ENCODE results near the gene ADGRD1. TPM values are rescaled to one million over a fixed set of nuclear protein-coding genes. Genes with fewer than 3 reads are reported as not detected.
"Not testable (repeated sequence)": the region's sequence is repeated elsewhere in the genome, so short reads cannot be mapped to it uniquely, and the experiment has no call there.

The ADGRD1 gene
- total RNA-seq, 1 donor from 2014 or later = 0.47 TPM

DNA sequence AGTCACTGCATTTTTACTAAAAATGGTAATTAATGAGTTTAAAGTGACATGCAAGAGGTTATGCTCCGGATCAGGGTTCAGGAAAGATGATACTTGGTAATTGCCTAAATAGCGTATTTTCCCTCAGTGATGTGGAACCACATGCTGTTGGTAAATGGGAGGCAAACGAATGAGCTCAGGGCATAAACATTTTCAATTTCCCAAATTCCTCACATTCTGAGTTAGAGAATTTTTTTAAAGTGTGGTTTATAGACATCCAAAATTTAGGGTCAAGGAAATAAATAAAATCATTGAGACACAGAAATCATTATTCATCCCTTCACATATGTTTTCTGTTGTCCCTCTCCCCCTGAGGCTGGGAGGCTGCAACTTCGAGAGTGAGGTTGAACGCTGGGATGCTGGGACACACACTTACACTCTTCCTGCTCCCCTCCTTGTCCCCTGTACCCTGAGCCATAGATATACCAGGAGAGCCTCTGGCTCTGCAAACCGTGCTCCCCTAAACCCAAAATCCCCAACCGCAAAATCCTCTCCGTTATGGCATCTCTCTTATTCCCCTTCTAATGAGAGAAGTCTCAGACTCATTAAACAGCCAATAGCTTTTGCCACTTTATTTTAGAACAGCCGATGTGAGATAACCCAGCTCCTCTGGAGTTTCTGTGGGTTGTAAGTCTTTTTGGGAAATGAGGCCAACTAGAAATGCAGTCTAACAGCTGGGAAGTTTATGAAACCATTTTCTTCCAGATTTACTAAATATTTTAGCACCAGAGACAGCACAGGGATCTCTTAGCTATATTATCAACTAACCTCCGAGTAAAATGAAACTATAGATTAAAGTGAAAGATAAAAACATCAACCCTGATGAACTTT is 21.4 kb upstream of the ADGRD1 start:
- Mint-ChIP-seq H3K4me1 (no peaks in the 10 kb centered on the region), H3K9me3 (peaks cover 5% of the 10 kb centered on the region), H3K27ac (no peak overlapping the region), H3K4me3 (no peak overlapping the region), H3K27me3 (peaks cover 22% of the 10 kb centered on the region), H3K36me3 (ENCODE audit: low read depth) (no peaks in the 10 kb centered on the region)
- TF ChIP-seq, protein P1, sequence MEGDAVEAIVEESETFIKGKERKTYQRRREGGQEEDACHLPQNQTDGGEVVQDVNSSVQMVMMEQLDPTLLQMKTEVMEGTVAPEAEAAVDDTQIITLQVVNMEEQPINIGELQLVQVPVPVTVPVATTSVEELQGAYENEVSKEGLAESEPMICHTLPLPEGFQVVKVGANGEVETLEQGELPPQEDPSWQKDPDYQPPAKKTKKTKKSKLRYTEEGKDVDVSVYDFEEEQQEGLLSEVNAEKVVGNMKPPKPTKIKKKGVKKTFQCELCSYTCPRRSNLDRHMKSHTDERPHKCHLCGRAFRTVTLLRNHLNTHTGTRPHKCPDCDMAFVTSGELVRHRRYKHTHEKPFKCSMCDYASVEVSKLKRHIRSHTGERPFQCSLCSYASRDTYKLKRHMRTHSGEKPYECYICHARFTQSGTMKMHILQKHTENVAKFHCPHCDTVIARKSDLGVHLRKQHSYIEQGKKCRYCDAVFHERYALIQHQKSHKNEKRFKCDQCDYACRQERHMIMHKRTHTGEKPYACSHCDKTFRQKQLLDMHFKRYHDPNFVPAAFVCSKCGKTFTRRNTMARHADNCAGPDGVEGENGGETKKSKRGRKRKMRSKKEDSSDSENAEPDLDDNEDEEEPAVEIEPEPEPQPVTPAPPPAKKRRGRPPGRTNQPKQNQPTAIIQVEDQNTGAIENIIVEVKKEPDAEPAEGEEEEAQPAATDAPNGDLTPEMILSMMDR (IDR thresholded peaks at IDR 0.05) = no peak
- ATAC-seq (ENCODE audit: low read depth) (no peak), DNase-seq (no peak)
- intact Hi-C loops (cut with micrococcal nuclease) = no loop called here
- POLR2A ChIA-PET = no interaction called here
- CTCF ChIA-PET = no interaction called here

DNA sequence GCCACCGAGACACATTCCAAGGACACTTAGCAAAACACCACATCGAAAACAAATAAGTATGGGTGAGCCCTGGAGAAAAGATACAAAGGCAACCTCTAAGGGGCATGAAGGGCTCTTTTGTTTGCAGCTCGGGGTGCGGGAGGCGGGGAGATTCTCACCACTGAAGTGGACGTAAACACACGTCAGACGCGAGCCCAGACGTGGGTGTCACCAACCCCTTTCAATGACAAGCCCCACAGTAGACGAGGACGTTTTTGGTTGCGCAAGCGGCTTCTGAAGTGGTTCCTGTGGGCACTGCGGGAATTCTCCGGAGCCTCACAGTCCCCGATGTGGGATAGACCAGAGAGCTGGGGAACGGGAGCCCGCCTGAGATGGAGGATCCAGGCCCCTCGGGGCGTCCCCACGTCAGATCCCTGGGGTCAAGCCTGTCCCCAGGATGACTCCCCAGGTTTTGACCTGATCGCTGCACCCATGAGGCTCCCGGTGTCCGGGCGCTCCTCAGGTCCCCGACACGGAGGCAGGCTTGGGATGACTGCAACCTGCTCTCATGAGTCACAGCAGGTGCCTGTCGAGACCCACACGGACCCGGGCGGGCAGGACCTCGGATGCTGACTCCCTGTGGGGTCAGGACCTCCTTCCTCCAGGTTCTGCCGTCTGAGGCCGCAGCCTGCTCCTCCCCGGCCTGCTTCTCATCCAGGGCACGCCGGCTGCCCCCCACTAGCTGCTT is 20.3 kb upstream of the ADGRD1 start:
- intact Hi-C loops (cut with micrococcal nuclease) = no loop called here
- Mint-ChIP-seq H3K4me3 (no peak overlapping the region), H3K9me3 (peaks cover 5% of the 10 kb centered on the region), H3K36me3 (ENCODE audit: low read depth) (no peaks in the 10 kb centered on the region), H3K27ac (no peak overlapping the region), H3K27me3 (peaks cover 20% of the 10 kb centered on the region), H3K4me1 (no peaks in the 10 kb centered on the region)
- TF ChIP-seq, protein P1 (IDR thresholded peaks at IDR 0.05) = no peak
- CTCF ChIA-PET = no interaction called here
- DNase-seq (no peak), ATAC-seq (ENCODE audit: low read depth) (no peak)
- POLR2A ChIA-PET = no interaction called here

DNA sequence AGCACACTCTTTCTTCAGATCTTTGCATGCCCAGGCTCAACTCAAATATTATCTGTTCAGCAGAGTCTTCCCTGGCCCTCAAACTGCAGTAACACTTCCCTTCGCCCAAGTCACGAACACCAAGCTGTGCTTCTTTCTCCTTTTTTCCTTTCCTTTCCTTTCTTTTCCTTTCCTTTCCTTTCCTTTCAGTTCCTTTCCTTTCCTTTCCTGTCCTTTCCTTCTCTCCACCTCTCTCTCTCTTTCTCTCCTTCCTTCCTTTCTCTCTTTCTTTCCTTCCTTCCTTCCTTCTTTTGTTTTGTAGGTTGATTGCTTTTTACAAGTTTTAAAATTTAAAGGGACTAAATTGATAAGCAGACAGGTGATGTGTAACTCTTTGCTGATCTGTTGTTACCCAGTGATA is 19.0 kb upstream of the ADGRD1 start:
- Mint-ChIP-seq H3K36me3 (ENCODE audit: low read depth) (no peaks in the 10 kb centered on the region), H3K27ac (no peak overlapping the region), H3K4me3 (no peak overlapping the region), H3K4me1 (no peaks in the 10 kb centered on the region), H3K9me3 (peaks cover 7% of the 10 kb centered on the region), H3K27me3 (peaks cover 11% of the 10 kb centered on the region)
- ChIA-PET CTCF (no interaction called here), POLR2A (no interaction called here)
- TF ChIP-seq, protein P1 (IDR thresholded peaks at IDR 0.05) = no peak
- intact Hi-C loops (cut with micrococcal nuclease) = no loop called here
- ATAC-seq (ENCODE audit: low read depth) (no peak), DNase-seq (no peak)

DNA sequence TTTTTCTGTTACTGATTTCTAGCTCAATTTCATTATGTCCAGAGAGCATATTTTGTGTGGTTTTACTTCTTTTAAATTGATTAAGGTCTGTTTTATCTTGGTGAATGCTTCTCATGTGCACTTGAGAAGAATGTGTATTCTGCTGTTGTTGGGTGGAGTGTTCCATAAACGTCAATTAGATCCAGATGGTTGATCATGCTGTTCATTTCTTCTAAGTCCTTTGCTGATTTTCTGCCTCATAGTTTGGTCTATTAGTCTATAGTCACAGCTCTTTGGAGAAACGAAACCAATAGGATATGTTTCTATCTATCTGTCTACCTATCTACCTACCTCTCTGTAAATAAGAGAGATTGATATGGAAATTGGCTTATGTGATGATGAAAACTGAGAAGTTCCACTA is 17.1 kb upstream of the ADGRD1 start:
- Mint-ChIP-seq H3K27me3 (peaks cover 4% of the 10 kb centered on the region), H3K27ac (no peak overlapping the region), H3K4me3 (no peak overlapping the region), H3K4me1 (no peaks in the 10 kb centered on the region), H3K9me3 (peaks cover 15% of the 10 kb centered on the region), H3K36me3 (ENCODE audit: low read depth) (no peaks in the 10 kb centered on the region)
- ChIA-PET CTCF (no interaction called here), POLR2A (no interaction called here)
- intact Hi-C loops (cut with micrococcal nuclease) = no loop called here
- TF ChIP-seq, protein P1 (IDR thresholded peaks at IDR 0.05) = no peak
- DNase-seq (no peak), ATAC-seq (ENCODE audit: low read depth) (no peak)

DNA sequence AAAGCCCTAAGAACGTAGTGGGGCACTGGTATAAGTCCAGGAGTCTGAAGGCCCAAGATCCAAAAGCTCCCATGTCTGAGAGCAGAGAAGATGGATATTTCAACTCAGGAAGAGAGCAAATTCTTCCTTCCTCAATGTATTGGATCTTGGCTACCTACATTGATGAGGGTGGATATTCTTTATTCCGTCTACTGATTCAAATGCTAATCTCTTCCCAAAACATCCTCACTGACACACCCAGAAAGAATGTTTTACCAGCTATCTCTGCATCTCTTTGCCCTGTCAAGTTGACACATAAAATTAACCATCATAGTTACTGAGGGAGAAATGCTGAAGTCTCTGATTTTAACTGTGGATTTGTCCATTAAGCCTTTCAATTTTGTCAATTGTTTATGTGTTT is 16.6 kb upstream of the ADGRD1 start:
- Mint-ChIP-seq H3K4me1 (no peaks in the 10 kb centered on the region), H3K27ac (no peak overlapping the region), H3K36me3 (ENCODE audit: low read depth) (no peaks in the 10 kb centered on the region), H3K27me3 (peaks cover 4% of the 10 kb centered on the region), H3K4me3 (no peak overlapping the region), H3K9me3 (peaks cover 17% of the 10 kb centered on the region)
- no peak for ATAC-seq (ENCODE audit: low read depth)
- TF ChIP-seq, protein P1 (IDR thresholded peaks at IDR 0.05) = no peak
- POLR2A ChIA-PET = no interaction called here
- no peak for DNase-seq
- CTCF ChIA-PET = no interaction called here
- intact Hi-C loops (cut with micrococcal nuclease) = no loop called here

DNA sequence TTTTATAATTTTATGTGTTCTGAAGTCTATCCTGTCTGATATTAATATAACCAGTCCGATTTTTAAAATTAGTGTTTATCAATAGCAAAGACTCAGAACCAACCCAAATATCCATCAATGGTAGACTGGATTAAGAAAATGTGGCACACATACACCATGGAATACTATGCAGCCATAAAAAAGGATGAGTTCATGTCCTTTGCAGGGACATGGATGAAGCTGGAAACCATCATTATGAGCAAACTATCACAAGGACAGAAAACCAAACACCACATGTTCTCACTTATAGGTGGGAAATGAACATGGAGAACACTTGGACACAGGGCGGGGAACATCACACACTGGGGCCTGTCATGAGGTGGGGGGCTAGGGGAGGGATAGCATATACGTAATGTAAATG is 16.2 kb upstream of the ADGRD1 start:
- DNase-seq; H3K27ac Mint-ChIP-seq; H3K36me3 Mint-ChIP-seq (ENCODE audit: low read depth); intact Hi-C loops (cut with micrococcal nuclease); H3K4me1 Mint-ChIP-seq; POLR2A ChIA-PET; ATAC-seq (ENCODE audit: low read depth); H3K27me3 Mint-ChIP-seq; H3K4me3 Mint-ChIP-seq; CTCF ChIA-PET: not testable (repeated sequence)
- H3K9me3 Mint-ChIP-seq = peaks cover 18% of the 10 kb centered on the region

Data from activated B cell treated with CpG ODN at 0.5 μM for 24 hours (primary cell).